HepG2 (cell line): ENCODE data around the gene GGT1. TPM values are rescaled to one million over a fixed set of nuclear protein-coding genes. Genes with fewer than 3 reads are reported as not detected.

Experiments
- ADNP ChIP-seq: sonication (generic); formaldehyde crosslinking; IDR thresholded peaks from 2 replicates; pipeline ENCODE4 v1.4.0; 2020; ENCODE audit warnings: missing genetic modification reagents
- KAT8 ChIP-seq: IDR thresholded peaks from 2 replicates; pipeline ENCODE4 v1.6.1; 2016; ENCODE audit warnings: missing genetic modification reagents, missing compliant biosample characterization
- NKX3-1 ChIP-seq: sonication (generic); formaldehyde crosslinking; IDR thresholded peaks from 2 replicates; pipeline ENCODE4 v1.5.0; 2020; ENCODE audit warnings: missing genetic modification reagents
- POGZ ChIP-seq: sonication (generic); formaldehyde crosslinking; IDR thresholded peaks from 2 replicates; pipeline ENCODE4 v1.4.0; 2020; ENCODE audit warnings: mild to moderate bottlenecking, missing genetic modification reagents
- SMC3 ChIP-seq: IDR thresholded peaks from 2 replicates; pipeline ENCODE4 v1.6.1; 2011; ENCODE audit warnings: low read length, improper control_type of control experiment
- SNRNP70 ChIP-seq: fragments of 200-400 bp; formaldehyde crosslinking; IDR thresholded peaks from 2 replicates; pipeline ENCODE4 v1.6.1; 2017; ENCODE audit warnings: mild to moderate bottlenecking, low read depth, low read length, moderate library complexity
- SPEN ChIP-seq: sonication (generic); formaldehyde crosslinking; IDR thresholded peaks from 2 replicates; pipeline ENCODE4 v1.5.1; 2020; ENCODE audit warnings: low read depth, mild to moderate bottlenecking, missing genetic modification reagents
- TAF1 ChIP-seq: sonication (generic); formaldehyde crosslinking; IDR thresholded peaks from 2 replicates; pipeline ENCODE4 v1.4.0; 2020; ENCODE audit warnings: missing genetic modification reagents
- ZNF263 ChIP-seq: sonication (generic); formaldehyde crosslinking; IDR thresholded peaks from 2 replicates; pipeline ENCODE4 v1.4.0; 2020; ENCODE audit warnings: missing genetic modification reagents
- ZNF615 ChIP-seq: sonication (generic); formaldehyde crosslinking; IDR thresholded peaks from 2 replicates; pipeline ENCODE4 v1.5.0; 2020; ENCODE audit warnings: mild to moderate bottlenecking, missing genetic modification reagents, borderline replicate concordance
- ZNF724P ChIP-seq: sonication (generic); formaldehyde crosslinking; IDR thresholded peaks from 2 replicates; pipeline ENCODE4 v1.8.0; 2022; ENCODE audit warnings: missing genetic modification reagents, borderline replicate concordance
- ZNF772 ChIP-seq: sonication (generic); formaldehyde crosslinking; IDR thresholded peaks from 2 replicates; pipeline ENCODE4 v1.5.0; 2020; ENCODE audit warnings: mild to moderate bottlenecking, missing genetic modification reagents
- ZSCAN12 ChIP-seq: sonication (generic); formaldehyde crosslinking; IDR thresholded peaks from 2 replicates; pipeline ENCODE4 v1.9.0; 2021; ENCODE audit warnings: mild to moderate bottlenecking, missing genetic modification reagents
- ZSCAN25 ChIP-seq: sonication (generic); formaldehyde crosslinking; IDR thresholded peaks from 2 replicates; pipeline ENCODE4 v1.8.0; 2022; ENCODE audit warnings: mild to moderate bottlenecking, missing genetic modification reagents
- polyA plus RNA-seq, 8 experiments: library from polyadenylated mRNA; depleted of rRNA in 3 of 8; stranded (reverse) in 7 of 8; unstranded in 1 of 8; fragments of >200 nt; fragmentation: Illumina TruSeq in 4 of 8; extraction: Trizol in 4 of 8; gene quantifications; 2 replicates each; pipeline versions ENCODE4 v1.2.1 to v1.2.3, GENCODE V29; 2011 to 2016; ENCODE audit warnings: low read depth in 4 of 8, missing spikeins in 1 of 8, mixed read lengths in 1 of 8; ENCODE audit not compliant: insufficient read depth in 1 of 8
- total RNA-seq, 5 experiments: library from RNA; depleted of rRNA; stranded (reverse); fragments of >200 nt; fragmentation: Illumina TruSeq; extraction: Trizol; gene quantifications; 2 replicates each; pipeline ENCODE4 v1.2.3, GENCODE V29; 2016; ENCODE audit warnings: low read depth in 1 of 5
- TF ChIP-seq, protein P1 (sequence below): sonication (generic); formaldehyde crosslinking; IDR thresholded peaks from 2 replicates; pipeline ENCODE4 v1.8.1; 2022; ENCODE audit warnings: mild to moderate bottlenecking, missing genetic modification reagents
- TF ChIP-seq, protein P2 (sequence below): sonication (generic); formaldehyde crosslinking; IDR thresholded peaks from 2 replicates; pipeline ENCODE4 v1.4.0; 2020; ENCODE audit warnings: mild to moderate bottlenecking, missing genetic modification reagents
- TF ChIP-seq, protein P3 (sequence below): IDR thresholded peaks from 2 replicates; pipeline ENCODE4 v1.6.1; 2016; ENCODE audit warnings: low read depth, borderline replicate concordance
- TF ChIP-seq, protein P4 (sequence below): fragments of 450-650 bp; IDR thresholded peaks from 2 replicates; pipeline ENCODE4 v1.6.1; 2016

The GGT1 gene
- total and polyA plus RNA-seq, 2 of the 13 experiments (the other 11 are each of a cell fraction or from before 2014, with no cell fraction given): 29.9 to 103 TPM

DNA sequence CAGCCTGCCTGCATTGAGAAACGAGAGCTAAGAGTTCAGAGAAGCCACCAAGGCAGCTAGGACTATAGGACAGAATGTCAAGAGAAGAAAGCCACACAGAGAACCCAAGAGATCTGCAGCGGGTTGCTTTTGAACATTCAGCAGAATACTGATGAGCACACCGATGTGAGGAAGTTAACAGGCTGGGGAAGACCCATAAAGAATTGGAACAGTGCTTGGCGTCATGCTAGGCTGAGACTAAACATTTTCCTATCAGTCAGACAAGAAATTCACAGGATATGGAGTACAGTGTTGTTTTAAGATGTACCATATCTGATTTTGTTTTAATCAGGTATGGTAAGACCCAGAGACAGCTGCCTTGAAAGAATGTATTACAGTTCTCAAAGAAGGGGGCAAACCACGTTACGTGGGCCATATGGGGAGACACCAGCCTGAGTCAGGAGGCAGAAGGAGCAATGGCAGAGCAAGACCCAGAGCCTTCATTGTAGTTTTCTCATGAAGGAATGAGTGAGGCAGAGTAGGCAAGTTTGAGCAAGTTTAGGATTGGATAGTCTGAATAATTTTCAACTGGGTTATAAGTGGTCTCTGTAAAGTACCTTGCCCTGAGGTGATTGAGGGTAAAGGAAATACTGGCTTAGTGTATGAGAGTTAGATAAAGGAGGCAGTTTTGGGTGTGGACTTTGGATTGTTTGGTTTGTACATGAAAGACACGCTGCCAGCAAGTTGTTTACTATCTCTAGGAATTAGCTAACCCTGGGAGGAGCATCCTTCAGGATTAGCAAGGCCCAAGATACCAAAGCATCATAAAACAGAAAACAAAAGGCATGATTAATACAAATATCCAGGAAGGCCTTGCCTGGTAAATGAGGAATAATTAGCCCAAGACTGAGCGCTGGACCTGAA lies 24.4 kb upstream of the GGT1 start (continued):
- TF ChIP-seq POGZ (CRISPR knock-in tag) (no peak; the same call in 1 of the 2 replicates), ZNF263 (CRISPR knock-in tag) (no peak), ADNP (no peak), SMC3 (peak; percentile 24; the same call in 1 of the 2 replicates), ZNF772 (CRISPR knock-in tag) (no peak), KAT8 (peak; percentile 64), ZNF724P (CRISPR knock-in tag) (no peak), NKX3-1 (CRISPR knock-in tag) (no peak), ZNF615 (CRISPR knock-in tag) (no peak), SNRNP70 (no peak), SPEN (CRISPR knock-in tag) (peak; percentile 37; the same call in 1 of the 2 replicates), ZSCAN12 (CRISPR knock-in tag) (no peak), ZSCAN25 (no peak), TAF1 (CRISPR knock-in tag) (peak; percentile 25; the same call in 1 of the 2 replicates)
- TF ChIP-seq, protein P1, sequence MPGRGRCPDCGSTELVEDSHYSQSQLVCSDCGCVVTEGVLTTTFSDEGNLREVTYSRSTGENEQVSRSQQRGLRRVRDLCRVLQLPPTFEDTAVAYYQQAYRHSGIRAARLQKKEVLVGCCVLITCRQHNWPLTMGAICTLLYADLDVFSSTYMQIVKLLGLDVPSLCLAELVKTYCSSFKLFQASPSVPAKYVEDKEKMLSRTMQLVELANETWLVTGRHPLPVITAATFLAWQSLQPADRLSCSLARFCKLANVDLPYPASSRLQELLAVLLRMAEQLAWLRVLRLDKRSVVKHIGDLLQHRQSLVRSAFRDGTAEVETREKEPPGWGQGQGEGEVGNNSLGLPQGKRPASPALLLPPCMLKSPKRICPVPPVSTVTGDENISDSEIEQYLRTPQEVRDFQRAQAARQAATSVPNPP (CRISPR knock-in tag): peak; percentile 37; the same call in 1 of the 2 replicates
- TF ChIP-seq, protein P2, sequence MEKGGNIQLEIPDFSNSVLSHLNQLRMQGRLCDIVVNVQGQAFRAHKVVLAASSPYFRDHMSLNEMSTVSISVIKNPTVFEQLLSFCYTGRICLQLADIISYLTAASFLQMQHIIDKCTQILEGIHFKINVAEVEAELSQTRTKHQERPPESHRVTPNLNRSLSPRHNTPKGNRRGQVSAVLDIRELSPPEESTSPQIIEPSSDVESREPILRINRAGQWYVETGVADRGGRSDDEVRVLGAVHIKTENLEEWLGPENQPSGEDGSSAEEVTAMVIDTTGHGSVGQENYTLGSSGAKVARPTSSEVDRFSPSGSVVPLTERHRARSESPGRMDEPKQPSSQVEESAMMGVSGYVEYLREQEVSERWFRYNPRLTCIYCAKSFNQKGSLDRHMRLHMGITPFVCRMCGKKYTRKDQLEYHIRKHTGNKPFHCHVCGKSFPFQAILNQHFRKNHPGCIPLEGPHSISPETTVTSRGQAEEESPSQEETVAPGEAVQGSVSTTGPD (CRISPR knock-in tag): no peak
- TF ChIP-seq, protein P3, sequence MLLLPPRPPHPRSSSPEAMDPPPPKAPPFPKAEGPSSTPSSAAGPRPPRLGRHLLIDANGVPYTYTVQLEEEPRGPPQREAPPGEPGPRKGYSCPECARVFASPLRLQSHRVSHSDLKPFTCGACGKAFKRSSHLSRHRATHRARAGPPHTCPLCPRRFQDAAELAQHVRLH (CRISPR knock-in tag): 0 out of 2 replicates have a peak, but pooled peaks have one; percentile 49
- TF ChIP-seq, protein P4, sequence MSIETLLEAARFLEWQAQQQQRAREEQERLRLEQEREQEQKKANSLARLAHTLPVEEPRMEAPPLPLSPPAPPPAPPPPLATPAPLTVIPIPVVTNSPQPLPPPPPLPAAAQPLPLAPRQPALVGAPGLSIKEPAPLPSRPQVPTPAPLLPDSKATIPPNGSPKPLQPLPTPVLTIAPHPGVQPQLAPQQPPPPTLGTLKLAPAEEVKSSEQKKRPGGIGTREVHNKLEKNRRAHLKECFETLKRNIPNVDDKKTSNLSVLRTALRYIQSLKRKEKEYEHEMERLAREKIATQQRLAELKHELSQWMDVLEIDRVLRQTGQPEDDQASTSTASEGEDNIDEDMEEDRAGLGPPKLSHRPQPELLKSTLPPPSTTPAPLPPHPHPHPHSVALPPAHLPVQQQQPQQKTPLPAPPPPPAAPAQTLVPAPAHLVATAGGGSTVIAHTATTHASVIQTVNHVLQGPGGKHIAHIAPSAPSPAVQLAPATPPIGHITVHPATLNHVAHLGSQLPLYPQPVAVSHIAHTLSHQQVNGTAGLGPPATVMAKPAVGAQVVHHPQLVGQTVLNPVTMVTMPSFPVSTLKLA: peak; percentile 29; the same call in 1 of the 2 replicates
